ENCODE data around the gene HBG2. TPM values are rescaled to one million over a fixed set of nuclear protein-coding genes. Genes with fewer than 3 reads are reported as not detected.

The HBG2 gene
- total and polyA plus RNA-seq, 9 of the 15 experiments (the other 6 are each of a cell fraction or from before 2014, with no cell fraction given) = 1,626 to 58,619 (median 10,515) TPM

GRCh38 chr11:5291207-5291838, 36.7 kb upstream of the HBG2 start (continued):
- TF ChIP-seq ZBTB49 (CRISPR knock-in tag; IDR thresholded peaks at IDR 0.05; ENCODE audit: borderline replicate concordance) = no peak
- TF ChIP-seq STAG1 (CRISPR knock-in tag; IDR thresholded peaks at IDR 0.05; ENCODE audit: borderline replicate concordance) = no peak
- no peak for TF ChIP-seq AFF1 (IDR thresholded peaks at IDR 0.05; ENCODE audit: low read depth in 1 of 2, partially characterized antibody in 2 of 2)
- peak; percentile 61; the same call in 1 of the 2 replicates for TF ChIP-seq EHMT2 (IDR thresholded peaks at IDR 0.05)
- peak; percentile 30 for TF ChIP-seq BRD9 (IDR thresholded peaks at IDR 0.05; ENCODE audit: low read depth, partially characterized antibody)
- TF ChIP-seq GATA2 (CRISPR knock-in tag; IDR thresholded peaks at IDR 0.05) = no peak
- peak; percentile 48; the same call in 1 of the 2 replicates for TF ChIP-seq ELF1 (tag; IDR thresholded peaks at IDR 0.05)
- no peak for TF ChIP-seq MAX (CRISPR knock-in tag; IDR thresholded peaks at IDR 0.05)
- no peak for TF ChIP-seq WHSC1 (IDR thresholded peaks at IDR 0.05; ENCODE audit: low read length)
- peak; percentile 40; the same call in 1 of the 2 replicates for TF ChIP-seq CHAMP1 (IDR thresholded peaks at IDR 0.05)
- peak; percentile 80 to 93 (median 89) for TF ChIP-seq CTCF (IDR thresholded peaks at IDR 0.05 in 2 of 3, conservative IDR thresholded peaks at IDR 0.05 in 1 of 3; ENCODE audit: insufficient read depth in 2 of 3, low read depth in 1 of 3, low read length in 3 of 3)
- TF ChIP-seq ARID2 (IDR thresholded peaks at IDR 0.05) = peak; percentile 68
